ENCODE results near the gene CRADD.

- TF ChIP-seq POLR2AphosphoS5 (IDR thresholded peaks at IDR 0.05; ENCODE audit: low read depth, low read length) (no peak), POLR2A (IDR thresholded peaks at IDR 0.05; ENCODE audit: low read depth, low read length) (no peak)
Observed at GRCh38 chr12:93860668-93861373, 183.6 kb downstream of the CRADD start.

Measured in GM12892 (cell line).